Osteoblast (primary cell): ENCODE data around the gene AFF3. TPM values are rescaled to one million over a fixed set of nuclear protein-coding genes. Genes with fewer than 3 reads are reported as not detected.
"Not testable (repeated sequence)": the region's sequence is repeated elsewhere in the genome, so short reads cannot be mapped to it uniquely, and the experiment has no call there.

Experiments used
- DNase-seq: peaks from one replicate; pipeline ENCODE4 v3.0.0; 2011; ENCODE audit warnings: low spot score, mixed read lengths; ENCODE audit not compliant: insufficient read length; ENCODE audit errors: missing footprints
- H2AFZ ChIP-seq: 2 replicates; pipeline ENCODE4 v1.6.0; 2011; ENCODE audit warnings: mild to moderate bottlenecking, low read length
- H3K27ac ChIP-seq: 2 replicates; pipeline ENCODE4 v1.5.1; 2011; ENCODE audit warnings: mild to moderate bottlenecking, low read depth, low read length, moderate library complexity
- H3K27me3 ChIP-seq: 2 replicates; pipeline ENCODE4 v1.6.0; 2012; ENCODE audit warnings: mild to moderate bottlenecking, control low read depth, inconsistent platforms, low read length, moderate library complexity; ENCODE audit not compliant: insufficient read depth
- H3K36me3 ChIP-seq: 2 replicates; pipeline ENCODE4 v1.5.1; 2011; ENCODE audit warnings: mild to moderate bottlenecking, low read length, control low read depth, moderate library complexity; ENCODE audit not compliant: insufficient read depth
- H3K4me1 ChIP-seq: 2 replicates; pipeline ENCODE4 v1.5.1; 2011; ENCODE audit warnings: mild to moderate bottlenecking, low read length, control low read depth, moderate library complexity; ENCODE audit not compliant: insufficient read depth
- H3K4me2 ChIP-seq: 2 replicates; pipeline ENCODE4 v1.6.0; 2011; ENCODE audit warnings: mild to moderate bottlenecking, low read length; ENCODE audit not compliant: insufficient read depth
- H3K4me3 ChIP-seq: fragments of 200-600 bp; sonication (generic); 3 replicates; pipeline ENCODE4 v1.5.1; 2012; ENCODE audit warnings: mild to moderate bottlenecking, low read length, inconsistent platforms; ENCODE audit not compliant: insufficient read depth
- H3K79me2 ChIP-seq: 2 replicates; pipeline ENCODE4 v1.6.0; 2012; ENCODE audit warnings: mild to moderate bottlenecking, low read length, control low read depth, inconsistent platforms; ENCODE audit not compliant: insufficient read depth
- H3K9me3 ChIP-seq: 2 replicates; pipeline ENCODE4 v1.5.1; 2011; ENCODE audit warnings: low read depth, low read length, control low read depth
- H4K20me1 ChIP-seq: 2 replicates; pipeline ENCODE4 v1.6.0; 2012; ENCODE audit warnings: mild to moderate bottlenecking, low read length, control low read depth; ENCODE audit not compliant: insufficient read depth
- total RNA-seq: library from RNA; depleted of rRNA; stranded (reverse); fragments of >200 nt; gene quantifications from 2 replicates; pipeline ENCODE4 v1.2.3, GENCODE V29; 2012
- TF ChIP-seq, protein P1 (sequence below): IDR thresholded peaks from 2 replicates; pipeline ENCODE4 v1.5.1; 2011; ENCODE audit warnings: mild to moderate bottlenecking, low read depth, low read length, moderate library complexity; ENCODE audit errors: extremely low read depth

AFF3 gene
- total RNA-seq, 1 donor, result 4.3 TPM

DNA sequence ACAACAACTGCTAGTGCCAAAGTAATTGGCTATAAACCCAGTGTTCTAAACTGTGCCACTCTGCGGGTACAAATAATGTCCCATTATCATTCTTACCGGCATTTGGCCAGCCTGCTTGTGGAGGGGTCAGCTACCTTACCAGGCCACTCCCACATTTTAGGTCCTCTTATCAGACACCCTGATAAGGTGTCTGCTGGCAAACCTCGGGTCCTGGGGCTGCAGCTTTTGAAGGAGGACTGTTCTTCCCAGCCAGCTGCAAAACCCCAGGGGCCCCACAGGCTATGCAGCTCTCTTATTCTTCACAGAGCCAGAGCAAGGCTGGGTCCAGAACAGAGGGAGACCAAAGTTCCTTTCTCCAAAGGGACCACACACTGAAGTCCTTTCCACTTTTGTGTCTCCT lies 394.5 kb downstream of the AFF3 start:
- Histone ChIP-seq H3K4me1 (no peaks in the 10 kb centered on the region), H3K27me3 (no peaks in the 10 kb centered on the region), H3K4me2 (no peak overlapping the region), H3K27ac (no peak overlapping the region), H4K20me1 (no peaks in the 10 kb centered on the region), H3K4me3 (no peak overlapping the region), H3K79me2 (no peaks in the 10 kb centered on the region), H2AFZ (no peak overlapping the region), H3K9me3 (no peaks in the 10 kb centered on the region), H3K36me3 (no peaks in the 10 kb centered on the region)
- DNase-seq, result no peak
- TF ChIP-seq, protein P1, sequence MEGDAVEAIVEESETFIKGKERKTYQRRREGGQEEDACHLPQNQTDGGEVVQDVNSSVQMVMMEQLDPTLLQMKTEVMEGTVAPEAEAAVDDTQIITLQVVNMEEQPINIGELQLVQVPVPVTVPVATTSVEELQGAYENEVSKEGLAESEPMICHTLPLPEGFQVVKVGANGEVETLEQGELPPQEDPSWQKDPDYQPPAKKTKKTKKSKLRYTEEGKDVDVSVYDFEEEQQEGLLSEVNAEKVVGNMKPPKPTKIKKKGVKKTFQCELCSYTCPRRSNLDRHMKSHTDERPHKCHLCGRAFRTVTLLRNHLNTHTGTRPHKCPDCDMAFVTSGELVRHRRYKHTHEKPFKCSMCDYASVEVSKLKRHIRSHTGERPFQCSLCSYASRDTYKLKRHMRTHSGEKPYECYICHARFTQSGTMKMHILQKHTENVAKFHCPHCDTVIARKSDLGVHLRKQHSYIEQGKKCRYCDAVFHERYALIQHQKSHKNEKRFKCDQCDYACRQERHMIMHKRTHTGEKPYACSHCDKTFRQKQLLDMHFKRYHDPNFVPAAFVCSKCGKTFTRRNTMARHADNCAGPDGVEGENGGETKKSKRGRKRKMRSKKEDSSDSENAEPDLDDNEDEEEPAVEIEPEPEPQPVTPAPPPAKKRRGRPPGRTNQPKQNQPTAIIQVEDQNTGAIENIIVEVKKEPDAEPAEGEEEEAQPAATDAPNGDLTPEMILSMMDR, result no peak

DNA sequence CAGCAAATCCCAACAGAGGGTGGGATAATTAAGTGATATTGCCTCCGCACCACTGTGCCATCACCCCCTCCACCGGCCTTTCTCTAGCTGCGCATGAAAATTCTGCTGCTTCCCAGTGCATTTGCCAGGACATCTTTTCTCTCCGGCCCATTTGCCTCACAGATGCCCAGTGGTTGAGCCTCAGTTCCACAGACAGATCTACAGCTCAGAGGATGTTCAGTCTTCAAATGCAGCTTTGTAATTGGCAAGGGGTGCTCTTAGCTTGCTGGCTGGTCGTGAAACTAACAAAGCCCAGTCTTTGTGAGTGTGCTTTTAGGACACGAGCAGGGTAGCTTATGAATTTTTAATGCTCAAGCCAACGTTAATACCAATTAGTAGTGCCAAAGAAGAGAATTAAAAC lies 399.2 kb downstream of the AFF3 start:
- no peak overlapping the region for H3K4me3 ChIP-seq
- DNase-seq, result no peak
- H3K27ac ChIP-seq, result no peak overlapping the region
- peaks cover 2% of the 10 kb centered on the region for H3K9me3 ChIP-seq
- TF ChIP-seq, protein P1, result no peak
- H3K27me3 ChIP-seq, result no peaks in the 10 kb centered on the region
- no peak overlapping the region for H2AFZ ChIP-seq
- H3K79me2 ChIP-seq, result no peaks in the 10 kb centered on the region
- H3K36me3 ChIP-seq, result no peaks in the 10 kb centered on the region
- H4K20me1 ChIP-seq, result no peaks in the 10 kb centered on the region
- no peak overlapping the region for H3K4me2 ChIP-seq
- H3K4me1 ChIP-seq, result no peaks in the 10 kb centered on the region

DNA sequence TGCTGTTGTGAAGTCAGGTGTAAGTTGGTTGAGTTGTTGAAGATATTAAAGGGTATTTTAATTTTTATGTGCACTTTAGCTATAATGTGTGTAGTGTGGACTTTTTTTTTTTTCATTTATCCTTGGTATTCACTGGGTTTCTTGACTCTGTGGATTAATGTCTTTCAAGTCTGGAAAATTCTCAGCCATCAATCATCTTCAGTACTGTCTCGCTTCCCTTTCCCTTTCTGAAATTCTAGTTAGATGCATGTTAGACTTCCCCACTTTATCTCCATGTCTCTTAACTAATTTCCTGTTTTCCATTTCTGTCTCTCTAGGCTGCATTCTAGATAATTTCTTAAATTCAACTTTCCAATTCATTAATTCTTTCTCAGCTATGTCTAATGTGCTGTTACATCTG lies 404.9 kb downstream of the AFF3 start:
- Histone ChIP-seq H3K9me3 (peaks cover 2% of the 10 kb centered on the region), H4K20me1 (no peaks in the 10 kb centered on the region), H3K4me1 (no peaks in the 10 kb centered on the region), H3K27me3 (no peaks in the 10 kb centered on the region), H3K4me2 (no peak overlapping the region), H3K79me2 (no peaks in the 10 kb centered on the region), H3K27ac (no peak overlapping the region), H3K4me3 (no peak overlapping the region), H2AFZ (no peak overlapping the region), H3K36me3 (no peaks in the 10 kb centered on the region)
- no peak for DNase-seq
- TF ChIP-seq, protein P1, result no peak

DNA sequence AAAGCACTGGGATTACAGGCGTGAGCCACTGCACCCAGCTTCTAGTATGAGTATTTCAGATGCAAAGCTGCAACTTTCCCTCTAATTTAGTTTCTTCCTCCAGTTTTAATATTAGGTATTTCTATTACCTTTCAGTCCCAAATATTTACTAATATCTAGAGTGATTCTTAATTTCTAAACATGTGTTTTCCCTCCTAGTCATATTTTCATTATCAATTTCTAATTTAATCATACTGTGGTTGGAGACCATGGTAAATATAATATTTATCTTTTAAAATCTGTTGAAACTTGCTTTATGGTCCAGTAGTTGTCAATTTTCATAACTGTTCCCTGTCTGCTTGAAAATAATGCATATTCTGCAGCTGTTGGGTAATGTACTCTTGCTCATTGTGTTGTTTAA lies 406.6 kb downstream of the AFF3 start:
- H3K4me1 ChIP-seq, result no peaks in the 10 kb centered on the region
- no peaks in the 10 kb centered on the region for H4K20me1 ChIP-seq
- no peaks in the 10 kb centered on the region for H3K36me3 ChIP-seq
- H3K4me2 ChIP-seq, result no peak overlapping the region
- no peaks in the 10 kb centered on the region for H3K79me2 ChIP-seq
- H3K27ac ChIP-seq, result no peak overlapping the region
- H3K9me3 ChIP-seq, result no peaks in the 10 kb centered on the region
- no peak for DNase-seq
- no peak overlapping the region for H2AFZ ChIP-seq
- no peak overlapping the region for H3K4me3 ChIP-seq
- H3K27me3 ChIP-seq, result no peaks in the 10 kb centered on the region
- TF ChIP-seq, protein P1, result no peak

DNA sequence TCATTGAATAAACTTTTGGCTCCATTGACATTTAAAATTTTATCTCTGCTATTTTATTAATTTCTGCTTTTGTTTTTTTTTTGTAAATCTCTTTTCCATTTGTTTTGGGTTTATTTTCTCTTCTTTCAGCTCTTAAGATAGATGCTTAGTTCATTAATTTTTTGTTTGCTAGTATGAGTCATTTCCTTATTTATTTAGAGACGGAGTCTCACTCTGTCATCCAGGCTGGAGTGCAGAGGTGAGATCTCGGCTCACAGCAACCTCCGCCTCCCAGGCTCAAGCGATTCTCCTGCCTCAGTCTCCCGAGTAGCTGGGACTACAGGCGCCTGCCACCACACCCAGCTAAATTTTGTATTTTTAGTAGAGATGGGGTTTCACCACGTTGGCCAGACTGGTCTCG lies 407.1 kb downstream of the AFF3 start:
- H4K20me1 ChIP-seq, H3K27ac ChIP-seq, DNase-seq, H2AFZ ChIP-seq, H3K36me3 ChIP-seq, H3K79me2 ChIP-seq, H3K27me3 ChIP-seq, H3K4me3 ChIP-seq, H3K9me3 ChIP-seq, H3K4me1 ChIP-seq, H3K4me2 ChIP-seq: not testable (repeated sequence)
